Hepatocyte (in vitro differentiated cells): Measurements from ENCODE around the gene RPS6KA2. TPM values are rescaled to one million over a fixed set of nuclear protein-coding genes. Genes with fewer than 3 reads are reported as not detected.

Source experiments
- DNase-seq: peaks from one replicate; pipeline ENCODE4 v3.0.0-alpha.2; 2016; ENCODE audit warnings: low spot score
- H2AFZ ChIP-seq: fragments of 200-600 bp; sonication (generic); 2 replicates; pipeline ENCODE4 v1.6.0; 2016; ENCODE audit warnings: antibody characterized with exemption, mild to moderate bottlenecking
- H3K27ac ChIP-seq: fragments of 200-600 bp; sonication (generic); 2 replicates; pipeline ENCODE4 v1.5.1; 2016; ENCODE audit warnings: mild to moderate bottlenecking
- H3K27me3 ChIP-seq: fragments of 200-600 bp; sonication (generic); 2 replicates; pipeline ENCODE4 v1.6.1; 2016
- H3K36me3 ChIP-seq: fragments of 200-600 bp; sonication (generic); replicated peaks from 2 replicates; pipeline ENCODE4 v1.5.1; 2016; ENCODE audit warnings: low read depth; ENCODE audit not compliant: insufficient read depth
- H3K4me1 ChIP-seq: fragments of 200-600 bp; sonication (generic); 2 replicates; pipeline ENCODE4 v1.5.1; 2016; ENCODE audit warnings: mild to moderate bottlenecking, moderate library complexity; ENCODE audit not compliant: insufficient read depth
- H3K4me2 ChIP-seq: fragments of 200-600 bp; sonication (generic); 2 replicates; pipeline ENCODE4 v1.6.0; 2016
- H3K4me3 ChIP-seq: fragments of 200-600 bp; sonication (generic); 2 replicates; pipeline ENCODE4 v1.5.1; 2016; ENCODE audit warnings: mild to moderate bottlenecking
- H3K79me2 ChIP-seq: fragments of 200-600 bp; sonication (generic); 2 replicates; pipeline ENCODE4 v1.6.0; 2017; ENCODE audit warnings: mild to moderate bottlenecking
- H3K9me2 ChIP-seq: fragments of 200-600 bp; sonication (generic); replicated peaks from 2 replicates; pipeline ENCODE4 v1.6.0; 2017; ENCODE audit warnings: mild to moderate bottlenecking; ENCODE audit not compliant: insufficient read depth
- H3K9me3 ChIP-seq: fragments of 200-600 bp; sonication (generic); 2 replicates; pipeline ENCODE4 v1.5.1; 2016; ENCODE audit warnings: low read depth, mild to moderate bottlenecking
- H4K20me1 ChIP-seq: fragments of 200-600 bp; sonication (generic); 2 replicates; pipeline ENCODE4 v1.6.0; 2016; ENCODE audit warnings: mild to moderate bottlenecking; ENCODE audit not compliant: insufficient read depth, poor library complexity, severe bottlenecking
- EZH2 ChIP-seq: fragments of 200-600 bp; sonication (generic); IDR thresholded peaks from 2 replicates; pipeline ENCODE4 v1.6.1; 2016; ENCODE audit warnings: antibody characterized with exemption, mild to moderate bottlenecking, borderline replicate concordance
- EZH2phosphoT487 ChIP-seq: fragments of 200-600 bp; sonication (generic); IDR thresholded peaks from one replicate; pipeline ENCODE4 v1.6.1; 2018; ENCODE audit warnings: antibody characterized with exemption, mild to moderate bottlenecking, low read depth, moderate library complexity; ENCODE audit not compliant: unreplicated experiment, severe bottlenecking
- WGBS: methylation state at CpG from one replicate; pipeline ENCODE4 v1.1.6; 2016; ENCODE audit warnings: low lambda C conversion rate; ENCODE audit errors: missing lambda C conversion rate; 5-methylcytosine and 5-hydroxymethylcytosine counted together
- polyA plus RNA-seq: library from polyadenylated mRNA; unstranded; fragments of >200 nt; fragmentation: Nextera tagmentation; extraction: Ambion mirVana; gene quantifications from 2 replicates; pipeline ENCODE4 v1.2.1, GENCODE V29; 2016
- total RNA-seq: library from RNA; depleted of rRNA; stranded (reverse); fragments of >200 nt; gene quantifications from 2 replicates; pipeline ENCODE4 v1.2.3, GENCODE V29; 2014
- TF ChIP-seq, protein P1 (sequence below): fragments of 200-600 bp; sonication (generic); IDR thresholded peaks from 2 replicates; pipeline ENCODE4 v1.5.1; 2016; ENCODE audit warnings: antibody characterized with exemption, mild to moderate bottlenecking; ENCODE audit not compliant: poor library complexity

Gene RPS6KA2
- total and polyA plus RNA-seq, 2 experiments from 2014 or later = 27.7 to 29.2 TPM

- WGBS = 70% methylated on average over 18 of the region's 18 CpGs
- Histone ChIP-seq H3K27ac (no peak overlapping the region), H3K79me2 (peaks cover 23% of the 10 kb centered on the region), H3K27me3 (no peaks in the 10 kb centered on the region), H3K4me1 (no peaks in the 10 kb centered on the region), H3K4me2 (no peak overlapping the region), H3K4me3 (no peak overlapping the region), H3K9me2 (no peaks in the 10 kb centered on the region), H4K20me1 (peaks cover 2% of the 10 kb centered on the region), H3K9me3 (no peaks in the 10 kb centered on the region), H3K36me3 (no peaks in the 10 kb centered on the region), H2AFZ (no peak overlapping the region)
- no peak for TF ChIP-seq EZH2phosphoT487
- TF ChIP-seq, protein P1, sequence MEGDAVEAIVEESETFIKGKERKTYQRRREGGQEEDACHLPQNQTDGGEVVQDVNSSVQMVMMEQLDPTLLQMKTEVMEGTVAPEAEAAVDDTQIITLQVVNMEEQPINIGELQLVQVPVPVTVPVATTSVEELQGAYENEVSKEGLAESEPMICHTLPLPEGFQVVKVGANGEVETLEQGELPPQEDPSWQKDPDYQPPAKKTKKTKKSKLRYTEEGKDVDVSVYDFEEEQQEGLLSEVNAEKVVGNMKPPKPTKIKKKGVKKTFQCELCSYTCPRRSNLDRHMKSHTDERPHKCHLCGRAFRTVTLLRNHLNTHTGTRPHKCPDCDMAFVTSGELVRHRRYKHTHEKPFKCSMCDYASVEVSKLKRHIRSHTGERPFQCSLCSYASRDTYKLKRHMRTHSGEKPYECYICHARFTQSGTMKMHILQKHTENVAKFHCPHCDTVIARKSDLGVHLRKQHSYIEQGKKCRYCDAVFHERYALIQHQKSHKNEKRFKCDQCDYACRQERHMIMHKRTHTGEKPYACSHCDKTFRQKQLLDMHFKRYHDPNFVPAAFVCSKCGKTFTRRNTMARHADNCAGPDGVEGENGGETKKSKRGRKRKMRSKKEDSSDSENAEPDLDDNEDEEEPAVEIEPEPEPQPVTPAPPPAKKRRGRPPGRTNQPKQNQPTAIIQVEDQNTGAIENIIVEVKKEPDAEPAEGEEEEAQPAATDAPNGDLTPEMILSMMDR = no peak
- no peak for TF ChIP-seq EZH2
- peak; percentile 37 for DNase-seq
Measured at GRCh38 chr6:166572370-166573261, 54.4 kb downstream of the RPS6KA2 start.

GRCh38 chr6:166570929-166571713 is 55.9 kb downstream of the RPS6KA2 start:
- Histone ChIP-seq H3K4me1 (no peaks in the 10 kb centered on the region), H3K36me3 (no peaks in the 10 kb centered on the region), H3K9me3 (no peaks in the 10 kb centered on the region), H3K79me2 (peaks cover 27% of the 10 kb centered on the region), H4K20me1 (peaks cover 2% of the 10 kb centered on the region), H3K27ac (no peak overlapping the region), H2AFZ (no peak overlapping the region), H3K27me3 (no peaks in the 10 kb centered on the region), H3K4me3 (no peak overlapping the region), H3K4me2 (no peak overlapping the region), H3K9me2 (no peaks in the 10 kb centered on the region)
- no peak for TF ChIP-seq EZH2
- TF ChIP-seq, protein P1 = no peak
- no peak for TF ChIP-seq EZH2phosphoT487
- DNase-seq = no peak
- 88% methylated on average over 22 of the region's 22 CpGs for WGBS

DNA sequence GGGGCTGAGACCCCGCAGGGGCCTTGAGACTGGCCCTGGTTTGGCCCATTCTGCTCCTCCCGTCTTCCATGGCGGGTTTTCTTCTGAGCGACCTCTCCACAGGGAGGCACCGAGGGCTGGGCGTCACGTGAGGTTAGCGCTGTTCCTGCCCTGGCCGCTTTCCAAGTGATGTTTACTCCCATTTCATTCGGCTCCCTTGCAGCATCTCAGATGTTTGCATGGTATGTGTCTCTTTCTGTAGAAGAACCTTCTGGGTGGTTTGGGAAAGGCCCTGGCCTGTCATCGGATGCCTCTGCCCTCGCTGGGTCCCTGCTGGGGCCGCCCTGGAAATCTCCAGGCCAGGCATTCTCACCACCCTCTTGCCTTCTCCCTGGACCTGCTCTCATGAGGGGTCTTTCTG is 57.8 kb downstream of the RPS6KA2 start:
- Histone ChIP-seq H3K27ac (no peak overlapping the region), H3K4me1 (no peaks in the 10 kb centered on the region), H3K9me3 (no peaks in the 10 kb centered on the region), H3K9me2 (no peaks in the 10 kb centered on the region), H4K20me1 (peaks cover 2% of the 10 kb centered on the region), H2AFZ (no peak overlapping the region), H3K27me3 (no peaks in the 10 kb centered on the region), H3K4me2 (no peak overlapping the region), H3K4me3 (no peak overlapping the region), H3K36me3 (no peaks in the 10 kb centered on the region), H3K79me2 (peaks cover 23% of the 10 kb centered on the region)
- WGBS = 95% methylated on average over 13 of the region's 13 CpGs
- TF ChIP-seq EZH2phosphoT487 (no peak), EZH2 (no peak)
- TF ChIP-seq, protein P1 = no peak
- DNase-seq = no peak
